NCI-H82 treated with DMSO at 0.1 percent for 48 hours (cell line): ENCODE data around the gene OR9A4.
"Not testable (repeated sequence)": the region's sequence is repeated elsewhere in the genome, so short reads cannot be mapped to it uniquely, and the experiment has no call there.

Experiments used
- DNase-seq: peaks from one replicate; lab custom pipeline; 2025; ENCODE audit not compliant: unreplicated experiment; lab: John Stamatoyannopoulos, UW

Gene OR9A4

GRCh38 chr7:141916099-141916498 lies at the start of gene OR9A4:
OR9A4 (plus strand) TSS chr7:141916399; CDS start chr7:141918876, 2,477 bp downstream.
- DNase-seq, result no peak

- DNase-seq, result no peak
Observed at GRCh38 chr7:141866974-141867373, 49.2 kb upstream of the OR9A4 start.

- no peak for DNase-seq
Observed at GRCh38 chr7:141872931-141873330, 43.3 kb upstream of the OR9A4 start.

GRCh38 chr7:141874787-141875186 lies 41.4 kb upstream of the OR9A4 start:
- no peak for DNase-seq

- no peak for DNase-seq
Observed at GRCh38 chr7:141875453-141875852, 40.7 kb upstream of the OR9A4 start.

- no peak for DNase-seq
Observed at GRCh38 chr7:141876371-141876770, 39.8 kb upstream of the OR9A4 start.

GRCh38 chr7:141877365-141877764 lies 38.8 kb upstream of the OR9A4 start:
- no peak for DNase-seq

- no peak for DNase-seq
Observed at GRCh38 chr7:141880960-141881359, 35.2 kb upstream of the OR9A4 start.

GRCh38 chr7:141884539-141885225 lies 31.5 kb upstream of the OR9A4 start:
- DNase-seq, result no peak

- DNase-seq, result no peak
Observed at GRCh38 chr7:141889321-141889720, 26.9 kb upstream of the OR9A4 start.

GRCh38 chr7:141891336-141891735 lies 24.9 kb upstream of the OR9A4 start:
- DNase-seq, result no peak

GRCh38 chr7:141899366-141899765 lies 16.8 kb upstream of the OR9A4 start:
- DNase-seq, result not testable (repeated sequence)

- no peak for DNase-seq
Observed at GRCh38 chr7:141906285-141906684, 9.9 kb upstream of the OR9A4 start.

GRCh38 chr7:141911391-141911790 lies 4.8 kb upstream of the OR9A4 start:
- no peak for DNase-seq

- DNase-seq, result no peak
Observed at GRCh38 chr7:141915565-141915964, 634 bp upstream of the OR9A4 start.

GRCh38 chr7:141920281-141920680 lies 4.1 kb downstream of the OR9A4 start:
- no peak for DNase-seq

GRCh38 chr7:141928146-141928844 lies 12.1 kb downstream of the OR9A4 start:
- DNase-seq, result no peak

GRCh38 chr7:141928845-141929195 lies 12.6 kb downstream of the OR9A4 start:
- no peak for DNase-seq

- no peak for DNase-seq
Observed at GRCh38 chr7:141930211-141930610, 14.0 kb downstream of the OR9A4 start.

GRCh38 chr7:141941075-141941474 lies 24.9 kb downstream of the OR9A4 start:
- no peak for DNase-seq

- no peak for DNase-seq
Observed at GRCh38 chr7:141943846-141944245, 27.6 kb downstream of the OR9A4 start.

GRCh38 chr7:141944811-141945210 lies 28.6 kb downstream of the OR9A4 start:
- DNase-seq, result no peak

- no peak for DNase-seq
Observed at GRCh38 chr7:141945356-141945755, 29.2 kb downstream of the OR9A4 start.
